Renal cortex interstitium (tissue), 11 donors: ENCODE results near the gene RBFOX2. TPM values are rescaled to one million over a fixed set of nuclear protein-coding genes. Genes with fewer than 3 reads are reported as not detected.
"Not testable (repeated sequence)": the region's sequence is repeated elsewhere in the genome, so short reads cannot be mapped to it uniquely, and the experiment has no call there.

Experiments
- DNase-seq, 11 donors: peaks; one replicate each; pipeline ENCODE4 v3.0.0-alpha.2; 2013; ENCODE audit warnings: low read depth in 9 of 11, low spot score in 4 of 11; ENCODE audit errors: extremely low read depth in 1 of 11
- polyA plus RNA-seq, 3 donors: library from polyadenylated mRNA; unstranded; fragments of 120-200 nt; gene quantifications; one replicate each; pipeline ENCODE4 v1.2.1, GENCODE V29; 2013; ENCODE audit not compliant: insufficient read length in 3 of 3

Gene RBFOX2
- polyA plus RNA-seq, 3 donors: 114 to 137 (median 130) TPM

DNA sequence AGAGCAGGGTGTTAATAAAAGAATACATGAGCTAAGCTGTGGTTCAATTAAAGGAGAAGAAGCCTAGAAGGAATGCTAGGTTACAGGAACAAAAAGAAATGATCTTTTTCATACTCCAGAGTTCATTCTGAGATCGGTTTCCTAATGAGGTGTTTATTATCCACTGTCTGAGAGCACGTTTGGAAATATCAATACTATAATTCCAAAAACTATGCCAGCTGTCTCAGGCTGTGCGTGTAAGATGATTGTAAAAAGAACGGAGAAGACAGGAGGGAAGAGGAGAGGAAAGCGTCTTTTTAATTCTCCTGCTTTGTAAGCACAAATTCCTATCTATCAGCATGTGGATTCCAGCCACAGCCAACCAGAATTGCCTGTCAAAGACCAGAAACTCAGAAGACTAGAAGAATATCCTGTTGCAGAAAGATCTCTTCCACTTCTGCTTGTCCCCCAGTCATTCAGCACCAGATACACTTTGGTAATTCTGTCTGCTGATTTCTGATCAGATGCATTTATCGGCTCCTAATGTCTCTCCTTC lies 285.2 kb downstream of the RBFOX2 start:
- no peak for DNase-seq

- no peak for DNase-seq
These were observed 286.1 kb downstream of the RBFOX2 start for GRCh38 chr22:35742342-35743100.

DNA sequence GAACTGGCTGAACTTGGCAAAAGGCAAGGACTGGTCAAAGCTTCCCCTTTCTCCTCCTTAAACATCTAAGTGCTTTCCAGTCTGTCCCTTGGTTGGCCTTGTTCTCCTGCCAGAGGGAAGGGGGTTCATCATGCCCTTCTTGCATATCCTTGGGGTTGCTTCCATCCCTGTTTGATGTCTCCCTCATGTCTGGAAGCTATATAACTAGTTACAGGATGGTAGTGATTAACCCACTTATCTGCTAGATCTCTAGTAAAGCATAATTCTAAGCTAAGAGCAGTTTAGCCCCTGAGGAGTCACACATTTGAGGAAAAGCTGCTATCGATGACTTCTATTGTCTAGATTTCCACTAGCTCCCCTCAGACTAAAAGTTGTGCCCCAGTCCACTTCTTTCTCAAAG lies 288.0 kb downstream of the RBFOX2 start:
- no peak for DNase-seq

DNA sequence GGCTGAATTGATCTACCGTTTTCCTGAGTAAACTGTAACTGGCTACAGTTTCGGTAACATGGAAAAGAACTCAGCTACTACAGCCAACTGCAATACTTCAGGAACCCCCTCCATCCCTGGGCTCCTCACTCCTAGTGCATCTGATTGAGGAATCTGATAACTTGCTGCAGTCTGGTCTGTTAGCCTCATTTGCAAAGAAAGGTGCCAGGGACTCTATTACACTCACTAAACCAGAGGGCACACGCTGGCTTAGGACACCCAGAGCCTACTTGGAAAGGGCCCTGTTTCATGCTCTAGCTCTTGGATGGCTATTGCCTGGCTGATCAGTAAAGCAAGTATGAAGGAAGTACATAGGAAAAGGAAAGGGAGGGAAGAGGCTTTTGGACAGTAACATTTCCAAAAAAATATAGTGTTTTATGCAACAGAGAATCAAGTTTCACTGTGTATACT lies 288.7 kb downstream of the RBFOX2 start:
- DNase-seq: no peak

DNA sequence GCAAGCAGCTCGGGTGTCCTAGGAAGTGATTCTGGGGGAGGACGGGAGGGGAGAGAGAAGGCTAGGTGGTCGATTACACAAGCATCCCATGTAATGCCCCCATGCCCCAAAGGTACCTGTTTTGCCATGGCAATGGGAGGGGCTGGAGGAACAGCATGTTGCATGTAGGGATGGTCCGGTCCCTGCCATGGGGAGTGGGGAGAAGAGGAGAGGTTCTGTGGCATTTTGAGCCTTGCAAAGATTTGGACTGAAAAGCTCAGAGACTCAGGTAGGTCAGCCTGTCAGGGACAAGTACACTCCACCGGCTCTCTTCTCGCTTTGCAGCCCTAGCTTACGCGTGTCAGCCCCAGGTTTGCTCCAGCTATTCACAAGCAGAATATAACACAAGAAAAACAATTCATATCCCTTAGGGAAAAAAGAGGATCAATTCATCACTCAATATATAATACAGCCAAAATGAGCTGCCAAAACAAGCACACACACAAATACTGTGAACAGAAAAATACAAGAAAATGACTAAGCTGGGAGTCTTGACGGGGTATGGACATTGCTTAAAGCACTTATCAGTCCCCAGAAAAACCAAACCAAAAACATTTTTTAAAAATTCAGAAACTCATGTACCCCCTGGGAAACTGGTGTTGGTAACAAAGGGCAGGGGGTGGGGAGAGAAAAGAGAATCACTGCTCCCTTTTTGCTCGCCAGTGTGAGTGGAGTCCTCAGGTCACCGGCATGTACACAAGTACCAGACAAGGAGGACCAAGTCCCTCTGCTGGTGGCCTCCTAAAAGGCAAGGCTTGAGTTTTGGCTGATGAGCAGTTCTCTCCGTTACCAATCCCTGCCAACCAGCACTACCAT lies 289.3 kb downstream of the RBFOX2 start:
- DNase-seq: no peak

GRCh38 chr22:35737886-35738285 lies 290.7 kb downstream of the RBFOX2 start:
- not testable (repeated sequence) for DNase-seq

- no peak for DNase-seq
These were observed 291.9 kb downstream of the RBFOX2 start for GRCh38 chr22:35736701-35737100.

GRCh38 chr22:35736166-35736565 lies 292.5 kb downstream of the RBFOX2 start:
- DNase-seq: no peak

GRCh38 chr22:35735542-35735941 lies 293.1 kb downstream of the RBFOX2 start:
- DNase-seq: no peak

- DNase-seq: no peak
These were observed 294.2 kb downstream of the RBFOX2 start for GRCh38 chr22:35734517-35734827.

DNA sequence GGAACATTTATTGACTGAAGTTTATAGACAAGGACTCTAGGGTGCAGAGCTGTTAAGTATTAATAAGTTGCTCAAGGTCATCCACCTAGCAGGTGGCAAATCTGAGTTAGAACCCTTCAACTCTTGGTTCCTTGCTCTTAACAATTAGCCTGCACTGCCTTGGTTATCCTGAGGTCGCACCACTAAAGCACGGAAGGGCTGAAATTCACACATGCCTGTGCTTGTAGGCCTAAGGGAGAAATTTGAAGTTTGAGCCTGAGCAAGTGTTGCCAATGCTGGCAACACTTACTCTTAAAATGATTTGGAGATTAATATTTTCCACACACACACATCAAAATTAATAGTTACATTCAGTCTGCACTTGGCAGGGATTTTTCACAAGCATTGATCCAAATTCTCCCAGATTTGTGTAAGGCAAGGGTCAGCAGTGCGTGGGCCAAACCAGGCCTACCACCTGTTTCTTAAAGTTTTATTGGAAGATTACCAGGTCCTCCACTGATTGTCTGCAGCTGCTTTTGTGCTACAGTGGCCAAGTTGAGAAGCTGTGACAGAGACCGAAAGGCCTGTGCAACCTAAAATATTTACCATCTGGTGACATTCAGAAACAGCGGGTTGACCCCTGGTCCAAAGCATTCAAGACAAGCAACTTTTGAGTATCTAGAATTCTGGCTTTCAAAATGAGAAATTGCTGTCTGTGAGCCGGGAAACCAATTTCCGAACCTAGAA lies 294.7 kb downstream of the RBFOX2 start:
- no peak for DNase-seq

- DNase-seq: no peak
These were observed 295.6 kb downstream of the RBFOX2 start for GRCh38 chr22:35733036-35733435.

- no peak for DNase-seq
These were observed 296.5 kb downstream of the RBFOX2 start for GRCh38 chr22:35732116-35732515.

DNA sequence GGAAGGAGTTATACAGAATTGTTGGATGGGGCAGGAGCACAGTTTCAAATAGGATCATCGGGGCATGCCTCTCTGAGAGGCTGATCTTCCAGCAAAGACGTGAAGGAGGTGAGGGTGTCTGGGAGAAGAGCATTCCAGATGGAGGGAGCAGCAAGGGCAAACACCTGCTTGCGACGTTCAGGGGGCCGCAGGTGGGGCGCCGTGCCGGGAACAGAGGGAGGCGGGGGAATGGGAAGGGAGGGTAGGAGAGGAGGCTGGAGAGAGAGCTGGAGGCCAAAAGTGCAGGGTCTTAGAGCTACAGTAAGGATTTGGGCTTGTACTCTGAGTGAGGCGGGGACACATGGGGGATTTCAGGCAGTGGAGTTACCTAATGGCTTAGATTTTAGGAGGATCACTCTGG lies 297.3 kb downstream of the RBFOX2 start:
- no peak for DNase-seq

- no peak for DNase-seq
These were observed 299.3 kb downstream of the RBFOX2 start for GRCh38 chr22:35729309-35729698.

GRCh38 chr22:35728639-35729308 lies 299.9 kb downstream of the RBFOX2 start:
- DNase-seq: no peak

DNA sequence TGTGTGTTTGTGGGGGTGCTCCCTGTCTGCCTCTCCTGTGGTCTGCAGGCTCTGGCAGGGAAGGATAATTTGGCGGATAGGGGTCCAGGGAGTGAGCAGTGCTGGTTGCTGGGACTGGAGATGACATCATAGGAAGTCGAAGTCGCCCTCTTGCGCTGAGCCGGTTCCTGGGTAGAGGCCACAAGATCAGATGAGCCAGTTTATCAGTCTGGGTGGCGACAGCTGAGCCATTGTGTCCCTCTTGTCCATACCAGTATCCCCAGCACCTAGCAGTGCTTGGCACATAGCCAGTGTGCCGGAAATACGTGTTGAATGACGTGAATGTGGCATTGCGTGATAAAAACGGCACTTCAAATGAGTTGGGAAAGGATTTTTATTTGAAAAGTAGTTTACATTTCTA lies 301.2 kb downstream of the RBFOX2 start:
- no peak for DNase-seq

DNA sequence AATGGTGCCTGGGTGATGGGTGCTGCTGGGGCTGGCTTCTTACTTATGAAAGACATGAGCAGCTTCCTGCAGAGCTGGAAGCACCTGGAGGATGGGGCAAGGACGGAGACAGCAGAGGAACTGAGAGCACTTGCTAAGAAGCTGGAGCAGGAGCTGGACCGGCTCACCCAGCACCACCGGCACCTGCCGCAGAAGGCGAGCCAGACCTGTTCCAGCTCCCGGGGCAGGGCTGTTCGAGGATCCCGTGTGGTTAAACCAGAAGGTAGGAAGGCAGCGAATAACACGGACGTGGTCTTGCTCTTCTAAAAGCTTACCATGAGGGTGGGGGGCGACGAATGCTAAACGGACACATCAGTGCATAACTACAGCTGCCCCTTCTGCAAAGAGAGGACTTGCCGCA lies 301.7 kb downstream of the RBFOX2 start:
- DNase-seq: no peak

- no peak for DNase-seq
These were observed 302.2 kb downstream of the RBFOX2 start for GRCh38 chr22:35726398-35726797.
